ENCODE results near the gene LRRC7. TPM values are rescaled to one million over a fixed set of nuclear protein-coding genes. Genes with fewer than 3 reads are reported as not detected.

Gene LRRC7
- total and polyA plus RNA-seq, 7 donors: 0.33 to 1.2 (median 0.94) TPM; not detected in 2

DNA sequence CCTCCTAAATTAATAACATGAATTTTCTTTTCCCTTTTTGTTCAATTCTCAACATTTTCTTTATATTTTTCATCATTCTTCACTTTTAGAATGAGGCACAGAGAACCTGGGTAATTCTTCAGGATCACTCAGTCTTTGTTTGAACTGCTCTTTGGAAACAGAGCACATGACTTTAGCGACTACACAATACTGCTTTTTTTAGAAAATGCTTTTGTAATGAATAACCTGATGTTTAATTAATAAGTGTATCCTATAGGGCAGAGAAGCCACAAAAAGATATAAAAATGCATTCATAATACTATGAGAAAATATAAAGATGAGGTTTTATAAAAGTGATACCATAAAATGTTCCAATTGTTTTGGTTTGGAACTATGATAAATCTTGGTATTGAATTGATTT lies 77.8 kb downstream of the LRRC7 start:
- 74 to 78% (median 75%) methylated on average over 1 of the region's 1 CpG for WGBS, 3 donors
- DNase-seq (no peak), ATAC-seq (no peak)
- intact Hi-C loops (cut with DNase I): no loop called here
- TF ChIP-seq, protein P1, sequence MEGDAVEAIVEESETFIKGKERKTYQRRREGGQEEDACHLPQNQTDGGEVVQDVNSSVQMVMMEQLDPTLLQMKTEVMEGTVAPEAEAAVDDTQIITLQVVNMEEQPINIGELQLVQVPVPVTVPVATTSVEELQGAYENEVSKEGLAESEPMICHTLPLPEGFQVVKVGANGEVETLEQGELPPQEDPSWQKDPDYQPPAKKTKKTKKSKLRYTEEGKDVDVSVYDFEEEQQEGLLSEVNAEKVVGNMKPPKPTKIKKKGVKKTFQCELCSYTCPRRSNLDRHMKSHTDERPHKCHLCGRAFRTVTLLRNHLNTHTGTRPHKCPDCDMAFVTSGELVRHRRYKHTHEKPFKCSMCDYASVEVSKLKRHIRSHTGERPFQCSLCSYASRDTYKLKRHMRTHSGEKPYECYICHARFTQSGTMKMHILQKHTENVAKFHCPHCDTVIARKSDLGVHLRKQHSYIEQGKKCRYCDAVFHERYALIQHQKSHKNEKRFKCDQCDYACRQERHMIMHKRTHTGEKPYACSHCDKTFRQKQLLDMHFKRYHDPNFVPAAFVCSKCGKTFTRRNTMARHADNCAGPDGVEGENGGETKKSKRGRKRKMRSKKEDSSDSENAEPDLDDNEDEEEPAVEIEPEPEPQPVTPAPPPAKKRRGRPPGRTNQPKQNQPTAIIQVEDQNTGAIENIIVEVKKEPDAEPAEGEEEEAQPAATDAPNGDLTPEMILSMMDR (IDR thresholded peaks at IDR 0.05): no peak
- H3K27ac ChIP-seq: no peak overlapping the region
- H3K27me3 ChIP-seq (ENCODE audit: insufficient read depth in 3 of 3, low read length in 2 of 3): no peaks in the 10 kb centered on the region
- H3K4me1 ChIP-seq: no peaks in the 10 kb centered on the region
- H3K4me3 ChIP-seq: no peak overlapping the region
- H3K36me3 ChIP-seq (ENCODE audit: insufficient read depth in 1 of 2, low read depth in 1 of 2): no peaks in the 10 kb centered on the region
- no peaks in the 10 kb centered on the region for H3K9me3 ChIP-seq

- H3K4me3 ChIP-seq: no peak overlapping the region
- TF ChIP-seq, protein P1 (IDR thresholded peaks at IDR 0.05): no peak
- H3K36me3 ChIP-seq (ENCODE audit: insufficient read depth in 1 of 2, low read depth in 1 of 2): no peaks in the 10 kb centered on the region
- no peaks in the 10 kb centered on the region for H3K4me1 ChIP-seq
- ATAC-seq (no peak), DNase-seq (no peak)
- H3K9me3 ChIP-seq: no peaks in the 10 kb centered on the region
- intact Hi-C loops (cut with DNase I): no loop called here
- no peaks in the 10 kb centered on the region for H3K27me3 ChIP-seq (ENCODE audit: insufficient read depth in 3 of 3, low read length in 2 of 3)
- H3K27ac ChIP-seq: no peak overlapping the region
Measured at GRCh38 chr1:69648486-69648885, 80.8 kb downstream of the LRRC7 start.

- Histone ChIP-seq H3K36me3 (ENCODE audit: insufficient read depth in 1 of 2, low read depth in 1 of 2) (no peaks in the 10 kb centered on the region), H3K27ac (no peak overlapping the region), H3K27me3 (ENCODE audit: insufficient read depth in 3 of 3, low read length in 2 of 3) (no peaks in the 10 kb centered on the region), H3K4me1 (no peaks in the 10 kb centered on the region), H3K4me3 (no peak overlapping the region), H3K9me3 (no peaks in the 10 kb centered on the region)
- ATAC-seq: no peak
- intact Hi-C loops (cut with DNase I): no loop called here
- TF ChIP-seq, protein P1 (IDR thresholded peaks at IDR 0.05): no peak
- WGBS, 3 donors: 89 to 90% (median 90%) methylated on average over 5 of the region's 5 CpGs
- no peak for DNase-seq
Measured at GRCh38 chr1:69649383-69649990, 81.8 kb downstream of the LRRC7 start.

DNA sequence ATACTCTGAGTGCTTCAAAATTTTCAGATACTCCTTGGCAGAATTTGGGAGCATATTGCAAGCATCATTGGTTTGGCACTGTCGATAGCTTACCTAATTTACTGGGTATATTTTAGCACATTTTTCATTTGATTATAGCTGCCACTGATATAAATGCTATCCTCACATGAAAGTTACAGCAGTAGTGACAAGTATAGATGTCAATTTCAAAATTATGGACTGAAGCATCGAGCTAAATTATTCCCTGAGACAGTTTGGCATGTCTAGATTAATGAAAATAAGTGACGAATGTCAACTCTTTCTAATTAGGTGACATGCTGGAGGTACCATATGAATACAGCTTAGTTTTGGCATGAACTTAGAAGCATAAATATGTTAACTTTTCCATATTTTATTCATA lies 83.1 kb downstream of the LRRC7 start:
- no peaks in the 10 kb centered on the region for H3K9me3 ChIP-seq
- no peak for DNase-seq
- no peak for ATAC-seq
- WGBS, 3 donors: 89 to 92% (median 92%) methylated on average over 3 of the region's 3 CpGs
- TF ChIP-seq, protein P1 (IDR thresholded peaks at IDR 0.05): no peak
- no peaks in the 10 kb centered on the region for H3K27me3 ChIP-seq (ENCODE audit: insufficient read depth in 3 of 3, low read length in 2 of 3)
- H3K4me1 ChIP-seq: no peaks in the 10 kb centered on the region
- no peak overlapping the region for H3K27ac ChIP-seq
- no peak overlapping the region for H3K4me3 ChIP-seq
- intact Hi-C loops (cut with DNase I): no loop called here
- H3K36me3 ChIP-seq (ENCODE audit: insufficient read depth in 1 of 2, low read depth in 1 of 2): no peaks in the 10 kb centered on the region

- intact Hi-C loops (cut with DNase I): no loop called here
- Histone ChIP-seq H3K36me3 (ENCODE audit: insufficient read depth in 1 of 2, low read depth in 1 of 2) (no peaks in the 10 kb centered on the region), H3K4me3 (no peak overlapping the region), H3K9me3 (no peaks in the 10 kb centered on the region), H3K27ac (no peak overlapping the region), H3K4me1 (no peaks in the 10 kb centered on the region), H3K27me3 (ENCODE audit: insufficient read depth in 3 of 3, low read length in 2 of 3) (no peaks in the 10 kb centered on the region)
- no peak for ATAC-seq
- 0 to 100% (median 100%) methylated on average over 1 of the region's 1 CpG for WGBS, 3 donors
- no peak for DNase-seq
- TF ChIP-seq, protein P1 (IDR thresholded peaks at IDR 0.05): no peak
Measured at GRCh38 chr1:69651656-69652055, 83.9 kb downstream of the LRRC7 start.

All from psoas muscle (tissue), 8 donors.